Liver (tissue), 9 donors: Measurements from ENCODE around the gene TMEM187. TPM values are rescaled to one million over a fixed set of nuclear protein-coding genes. Genes with fewer than 3 reads are reported as not detected.

Experiments used
- DNase-seq: peaks from one replicate; pipeline ENCODE4 v3.0.0-alpha.2; 2017; ENCODE audit warnings: low spot score
- H3K27ac ChIP-seq, 2 donors: one replicate each; pipeline ENCODE4 v1.7.0; 2013; ENCODE audit warnings: inconsistent platforms in 2 of 2, low read length in 2 of 2, control low read depth in 1 of 2, low read depth in 1 of 2, mild to moderate bottlenecking in 1 of 2
- H3K27me3 ChIP-seq, 4 donors: one replicate each; pipeline versions ENCODE4 v1.6.1 to v1.7.0; 2013; ENCODE audit warnings: low read length in 3 of 4, inconsistent platforms in 1 of 4, mild to moderate bottlenecking in 1 of 4, moderate library complexity in 1 of 4; ENCODE audit not compliant: control insufficient read depth in 4 of 4, insufficient read depth in 4 of 4
- H3K36me3 ChIP-seq, 4 donors: one replicate each; pipeline versions ENCODE4 v1.6.1 to v1.7.0; 2013; ENCODE audit warnings: low read length in 3 of 4, mild to moderate bottlenecking in 3 of 4, low read depth in 1 of 4, moderate library complexity in 1 of 4; ENCODE audit not compliant: control insufficient read depth in 4 of 4, insufficient read depth in 3 of 4
- H3K4me1 ChIP-seq, 4 donors: one replicate each; pipeline versions ENCODE4 v1.6.1 to v1.7.0; 2013; ENCODE audit warnings: low read length in 3 of 4, mild to moderate bottlenecking in 3 of 4, moderate library complexity in 1 of 4; ENCODE audit not compliant: control insufficient read depth in 4 of 4, insufficient read depth in 4 of 4
- H3K4me3 ChIP-seq, 3 donors: one replicate each; pipeline versions ENCODE4 v1.6.1 to v1.7.0; 2013; ENCODE audit warnings: low read length in 3 of 3, control low read depth in 1 of 3, low read depth in 1 of 3, mild to moderate bottlenecking in 1 of 3
- H3K9ac ChIP-seq, 2 donors: one replicate each; pipeline ENCODE4 v1.7.0; 2013; ENCODE audit warnings: low read length in 2 of 2, mild to moderate bottlenecking in 2 of 2, moderate library complexity in 2 of 2, control low read depth in 1 of 2, low read depth in 1 of 2
- H3K9me3 ChIP-seq, 4 donors: one replicate each; pipeline versions ENCODE4 v1.6.1 to v1.7.0; 2013; ENCODE audit warnings: low read length in 3 of 4; ENCODE audit not compliant: control insufficient read depth in 4 of 4
- CTCF ChIP-seq: fragments of 150-350 bp; IDR thresholded peaks from 2 replicates; pipeline ENCODE4 v1.5.1; 2017; ENCODE audit warnings: improper control_type of control experiment, low read depth, low read length; ENCODE audit not compliant: missing input control
- EGR1 ChIP-seq, 2 donors: IDR thresholded peaks; 2 replicates each; pipeline ENCODE4 v1.6.1; 2016 to 2018; ENCODE audit warnings: antibody characterized with exemption in 2 of 2, low read depth in 2 of 2
- FOXA1 ChIP-seq: IDR thresholded peaks from 2 replicates; pipeline ENCODE4 v1.6.1; 2016; ENCODE audit warnings: antibody characterized with exemption
- FOXA2 ChIP-seq: IDR thresholded peaks from 2 replicates; pipeline ENCODE4 v1.6.1; 2016; ENCODE audit warnings: antibody characterized with exemption
- GABPA ChIP-seq, 2 donors: IDR thresholded peaks in 1 of 2; conservative IDR thresholded peaks in 1 of 2; 2 replicates each; pipeline ENCODE4 v1.6.1; 2016; ENCODE audit warnings: antibody characterized with exemption in 2 of 2, mild to moderate bottlenecking in 1 of 2, moderate library complexity in 1 of 2
- HNF4A ChIP-seq, 2 donors: conservative IDR thresholded peaks; 2 replicates each; pipeline ENCODE4 v1.6.1; 2016; ENCODE audit warnings: antibody characterized with exemption in 2 of 2, mild to moderate bottlenecking in 2 of 2
- JUND ChIP-seq, 2 donors: IDR thresholded peaks; 2 replicates each; pipeline ENCODE4 v1.6.1; 2016; ENCODE audit warnings: antibody characterized with exemption in 2 of 2
- RAD21 ChIP-seq, 2 donors: IDR thresholded peaks; 2 replicates each; pipeline ENCODE4 v1.6.1; 2016; ENCODE audit warnings: antibody characterized with exemption in 2 of 2, mild to moderate bottlenecking in 2 of 2
- REST ChIP-seq: IDR thresholded peaks from 2 replicates; pipeline ENCODE4 v1.6.1; 2016; ENCODE audit warnings: antibody characterized with exemption, mild to moderate bottlenecking
- RXRA ChIP-seq, 2 donors: IDR thresholded peaks; 2 replicates each; pipeline ENCODE4 v1.6.1; 2017 to 2018; ENCODE audit warnings: antibody characterized with exemption in 2 of 2, mild to moderate bottlenecking in 1 of 2
- SP1 ChIP-seq: IDR thresholded peaks from 2 replicates; pipeline ENCODE4 v1.6.1; 2018; ENCODE audit warnings: antibody characterized with exemption, mild to moderate bottlenecking
- TAF1 ChIP-seq: conservative IDR thresholded peaks from 2 replicates; pipeline ENCODE4 v1.6.1; 2016; ENCODE audit warnings: antibody characterized with exemption, mild to moderate bottlenecking
- YY1 ChIP-seq: IDR thresholded peaks from 2 replicates; pipeline ENCODE4 v1.6.1; 2016; ENCODE audit warnings: antibody characterized with exemption, mild to moderate bottlenecking
- ZBTB33 ChIP-seq: IDR thresholded peaks from 2 replicates; pipeline ENCODE4 v1.6.1; 2016; ENCODE audit warnings: antibody characterized with exemption
- WGBS: extraction: QIAGEN DNeasy Blood & Tissue Kit; methylation state at CpG from one replicate; pipeline ENCODE4 v1.1.7; 2013; 5-methylcytosine and 5-hydroxymethylcytosine counted together
- polyA plus RNA-seq, 2 donors: library from polyadenylated mRNA; stranded (reverse) in 1 of 2; unstranded in 1 of 2; fragments of 200-250 nt in 1 of 2; fragments of >200 nt in 1 of 2; fragmentation: Nextera tagmentation in 1 of 2; extraction: Ambion mirVana in 1 of 2; gene quantifications; one replicate each; pipeline versions ENCODE4 v1.2.1 to v1.2.3, GENCODE V29; 2013 to 2015
- total RNA-seq, 2 donors: library from RNA; depleted of rRNA; stranded (reverse); fragments of >200 nt; gene quantifications; one replicate each; pipeline ENCODE4 v1.2.3, GENCODE V29; 2014
- TF ChIP-seq, protein P1 (sequence below): IDR thresholded peaks from 2 replicates; pipeline ENCODE4 v1.6.1; 2016; ENCODE audit warnings: antibody characterized with exemption
- TF ChIP-seq, protein P2 (sequence below): IDR thresholded peaks from 2 replicates; pipeline ENCODE4 v1.6.1; 2016; ENCODE audit warnings: antibody characterized with exemption
- donor health status: healthy.
- donor health status: healthy.
- donor health status: healthy.
- donor health status: healthy.
- donor health status: healthy.

TMEM187 gene
- total and polyA plus RNA-seq, 4 donors: 2.9 to 5.8 (median 4.1) TPM

GRCh38 chrX:153961292-153961691, 11.3 kb upstream of the TMEM187 start:
- H3K36me3 ChIP-seq: peaks cover 21 to 80% (median 40%) of the 10 kb centered on the region in 4 donors
- H3K9me3 ChIP-seq: no peaks in the 10 kb centered on the region
- TF ChIP-seq REST (no peak), GABPA (IDR thresholded peaks at IDR 0.05 in 1 of 2, conservative IDR thresholded peaks at IDR 0.05 in 1 of 2) (no peak), EGR1 (IDR thresholded peaks at IDR 0.05; ENCODE audit: low read depth in 2 of 2) (no peak), CTCF (no peak), YY1 (no peak), SP1 (no peak), JUND (IDR thresholded peaks at IDR 0.05) (no peak)
- TF ChIP-seq, protein P1, sequence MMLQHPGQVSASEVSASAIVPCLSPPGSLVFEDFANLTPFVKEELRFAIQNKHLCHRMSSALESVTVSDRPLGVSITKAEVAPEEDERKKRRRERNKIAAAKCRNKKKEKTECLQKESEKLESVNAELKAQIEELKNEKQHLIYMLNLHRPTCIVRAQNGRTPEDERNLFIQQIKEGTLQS: no peak
- TF ChIP-seq, protein P2, sequence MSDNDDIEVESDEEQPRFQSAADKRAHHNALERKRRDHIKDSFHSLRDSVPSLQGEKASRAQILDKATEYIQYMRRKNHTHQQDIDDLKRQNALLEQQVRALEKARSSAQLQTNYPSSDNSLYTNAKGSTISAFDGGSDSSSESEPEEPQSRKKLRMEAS: no peak
- no peak overlapping the region for H3K9ac ChIP-seq
- H3K27ac ChIP-seq: no peak overlapping the region
- H3K4me1 ChIP-seq: peaks cover 0 to 13% (median 6%) of the 10 kb centered on the region in 4 donors
- no peak for DNase-seq
- no peaks in the 10 kb centered on the region for H3K27me3 ChIP-seq
- no peak overlapping the region for H3K4me3 ChIP-seq
- 91% methylated on average over 11 of the region's 11 CpGs for WGBS

DNA sequence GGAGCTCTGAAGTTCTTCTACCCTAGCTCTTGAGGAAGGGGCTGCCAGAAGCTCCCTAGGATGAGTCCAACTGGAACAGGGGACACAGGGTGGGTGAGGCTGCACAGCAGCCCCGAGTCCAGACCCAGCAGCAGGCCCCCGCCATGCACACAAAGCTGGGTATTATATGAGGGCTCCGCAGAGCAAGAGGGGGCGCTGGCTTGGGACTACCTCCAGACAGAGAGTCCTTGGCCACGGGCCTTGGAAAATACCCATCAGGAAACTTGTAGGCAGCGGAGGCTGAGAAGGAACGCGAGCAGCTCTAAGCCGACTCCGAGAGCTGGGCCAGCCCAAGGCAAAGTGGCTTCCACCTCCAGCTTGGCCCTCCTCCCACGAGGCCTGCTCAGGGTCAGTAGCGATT, 9.0 kb upstream of the TMEM187 start:
- Histone ChIP-seq H3K4me1 (peaks cover under 1 to 35% (median 28%) of the 10 kb centered on the region in 4 donors), H3K4me3 (no peak overlapping the region), H3K9me3 (no peaks in the 10 kb centered on the region), H3K36me3 (peaks cover 12 to 58% (median 27%) of the 10 kb centered on the region in 4 donors), H3K9ac (no peak overlapping the region), H3K27ac (no peak overlapping the region), H3K27me3 (no peaks in the 10 kb centered on the region)
- 94% methylated on average over 12 of the region's 12 CpGs for WGBS
- TF ChIP-seq FOXA1 (no peak), REST (no peak), SP1 (no peak), TAF1 (no peak), ZBTB33 (no peak), RAD21 (IDR thresholded peaks at IDR 0.05) (no peak), HNF4A (conservative IDR thresholded peaks at IDR 0.05) (no peak), JUND (IDR thresholded peaks at IDR 0.05) (no peak), FOXA2 (no peak), GABPA (IDR thresholded peaks at IDR 0.05 in 1 of 2, conservative IDR thresholded peaks at IDR 0.05 in 1 of 2) (no peak), RXRA (IDR thresholded peaks at IDR 0.05) (no peak), CTCF (no peak)
- TF ChIP-seq, protein P2: no peak
- TF ChIP-seq, protein P1: no peak
- DNase-seq: no peak
